ENCODE measurements around the gene STYK1.
A peak's percentile ranks its signal among the peaks of the same experiment; 100 is the strongest.

STYK1 gene

DNA sequence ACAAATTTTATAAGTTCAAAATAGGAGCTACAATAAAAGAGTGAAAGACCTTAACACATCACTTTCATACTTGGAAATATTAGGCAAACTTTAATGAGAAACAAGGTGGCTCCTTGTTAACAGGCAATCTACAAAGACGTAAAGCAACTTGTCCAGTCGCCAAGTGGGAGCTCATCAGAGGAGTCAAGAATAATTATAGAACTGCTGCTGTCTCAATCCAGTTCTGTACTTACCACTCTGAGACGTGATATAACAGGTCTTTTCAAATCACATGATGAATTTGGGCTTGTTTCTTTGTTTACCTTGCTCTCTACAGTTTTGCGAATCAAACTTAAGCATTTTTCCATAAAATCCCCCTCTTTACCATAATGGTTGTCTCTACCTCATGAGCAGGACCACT lies 45.6 kb upstream of the STYK1 start:
- TF ChIP-seq HDGF (IDR thresholded peaks at IDR 0.05; ENCODE audit: borderline replicate concordance), result no peak
- ChIA-PET CTCF (interaction anchor here (0.8 to 2.5 kb wide), 3 partner anchors 30 to 1313 kb away, joined by 3 to 14 read pairs (median 3); no protein-coding TSS in a partner anchor), POLR2A (interaction anchor here (1.8 to 2.4 kb wide), 2 partner anchors 107 to 452 kb away, joined by 5 to 11 read pairs; partner anchors contain the start of gene SMIM10L1)
- DNase-seq (ENCODE audit: extremely low spot score), result no peak

DNA sequence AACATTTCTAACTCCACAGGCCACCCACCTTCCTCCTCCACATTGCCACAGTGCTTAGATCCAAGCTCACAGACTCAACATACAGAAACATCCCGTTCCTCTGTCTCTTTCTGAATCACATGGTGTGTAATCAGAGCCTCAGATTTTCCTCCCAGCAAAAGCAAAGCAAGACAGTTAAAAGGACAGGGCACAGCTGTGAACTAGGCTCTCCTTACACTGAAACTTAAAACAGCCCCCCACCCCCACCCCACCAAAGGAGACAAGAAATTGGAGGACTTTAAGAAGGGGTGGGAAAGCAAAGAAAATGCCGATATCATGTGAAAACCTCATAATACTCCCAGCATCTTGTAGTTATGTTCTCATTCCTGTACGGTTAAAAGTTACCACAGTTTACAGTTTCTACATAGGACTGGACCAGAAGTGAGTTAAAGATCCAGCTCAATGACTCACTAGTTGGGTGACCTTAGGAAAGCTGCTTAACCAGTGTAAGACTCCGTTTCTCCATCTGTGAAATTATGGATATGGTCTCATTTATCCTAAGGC lies 44.5 kb upstream of the STYK1 start:
- peak; percentile 16 for DNase-seq (ENCODE audit: extremely low spot score)
- TF ChIP-seq FOXA1 (IDR thresholded peaks at IDR 0.05), result no peak
- no peak for TF ChIP-seq ARNT (IDR thresholded peaks at IDR 0.05)
- no peak for TF ChIP-seq FOXK2 (IDR thresholded peaks at IDR 0.05)
- TF ChIP-seq FOXM1 (IDR thresholded peaks at IDR 0.05; ENCODE audit: borderline replicate concordance), result no peak
- no peak for TF ChIP-seq L3MBTL2 (conservative IDR thresholded peaks at IDR 0.05)
- no peak for TF ChIP-seq CTBP1 (IDR thresholded peaks at IDR 0.05; ENCODE audit: borderline replicate concordance)
- TF ChIP-seq SP1 (IDR thresholded peaks at IDR 0.05), result no peak
- TF ChIP-seq, protein P1, sequence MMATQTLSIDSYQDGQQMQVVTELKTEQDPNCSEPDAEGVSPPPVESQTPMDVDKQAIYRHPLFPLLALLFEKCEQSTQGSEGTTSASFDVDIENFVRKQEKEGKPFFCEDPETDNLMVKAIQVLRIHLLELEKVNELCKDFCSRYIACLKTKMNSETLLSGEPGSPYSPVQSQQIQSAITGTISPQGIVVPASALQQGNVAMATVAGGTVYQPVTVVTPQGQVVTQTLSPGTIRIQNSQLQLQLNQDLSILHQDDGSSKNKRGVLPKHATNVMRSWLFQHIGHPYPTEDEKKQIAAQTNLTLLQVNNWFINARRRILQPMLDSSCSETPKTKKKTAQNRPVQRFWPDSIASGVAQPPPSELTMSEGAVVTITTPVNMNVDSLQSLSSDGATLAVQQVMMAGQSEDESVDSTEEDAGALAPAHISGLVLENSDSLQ (IDR thresholded peaks at IDR 0.05), result no peak
- TF ChIP-seq BHLHE40 (IDR thresholded peaks at IDR 0.05; ENCODE audit: borderline replicate concordance), result no peak
- no peak for TF ChIP-seq SUZ12 (IDR thresholded peaks at IDR 0.05)
- no peak for TF ChIP-seq HDGF (IDR thresholded peaks at IDR 0.05; ENCODE audit: borderline replicate concordance)
- TF ChIP-seq ZNF384 (IDR thresholded peaks at IDR 0.05), result no peak
- no peak for TF ChIP-seq ELF4 (IDR thresholded peaks at IDR 0.05)
- no peak for TF ChIP-seq NFRKB (IDR thresholded peaks at IDR 0.05)
- TF ChIP-seq TARDBP (IDR thresholded peaks at IDR 0.05), result no peak
- TF ChIP-seq LEF1 (IDR thresholded peaks at IDR 0.05; ENCODE audit: borderline replicate concordance), result no peak
- CTCF ChIA-PET, result interaction anchor here (0.8 to 2.5 kb wide), 4 partner anchors 21 to 1315 kb away, joined by 3 to 14 read pairs (median 3); no protein-coding TSS in a partner anchor
- POLR2A ChIA-PET, result interaction anchor here (0.8 to 2.4 kb wide), 5 partner anchors 22 to 453 kb away, joined by 3 to 11 read pairs (median 4); partner anchors contain the start of genes MAGOHB and SMIM10L1

DNA sequence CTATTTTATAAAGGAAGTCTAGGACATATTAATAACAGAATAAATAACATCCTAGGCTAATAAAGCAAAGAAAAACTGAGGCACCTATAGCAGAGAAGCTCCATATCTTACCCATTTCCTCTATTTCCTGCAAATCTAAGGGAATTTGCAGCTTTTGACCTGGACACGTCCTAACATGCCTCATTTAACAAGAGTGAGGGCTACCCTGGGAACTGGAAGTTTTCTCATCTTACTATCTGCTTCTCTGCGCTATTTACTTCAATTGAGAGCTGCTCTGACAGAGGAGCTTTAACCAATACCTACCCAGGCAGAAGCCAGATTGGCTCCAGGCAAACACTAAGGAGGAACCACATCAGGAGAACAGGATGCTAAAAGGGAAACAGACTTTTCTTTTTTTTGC lies 43.6 kb upstream of the STYK1 start:
- no peak for TF ChIP-seq NFRKB (IDR thresholded peaks at IDR 0.05)
- no peak for TF ChIP-seq LEF1 (IDR thresholded peaks at IDR 0.05; ENCODE audit: borderline replicate concordance)
- POLR2A ChIA-PET, result interaction anchor here (1.2 to 1.6 kb wide), 2 partner anchors 23 to 351 kb away, joined by 3 to 4 read pairs; no protein-coding TSS in a partner anchor
- no peak for DNase-seq (ENCODE audit: extremely low spot score)
- CTCF ChIA-PET, result interaction anchor here (2.5 kb wide), 1 partner anchor 33 kb away, joined by 14 read pairs; no protein-coding TSS in a partner anchor

DNA sequence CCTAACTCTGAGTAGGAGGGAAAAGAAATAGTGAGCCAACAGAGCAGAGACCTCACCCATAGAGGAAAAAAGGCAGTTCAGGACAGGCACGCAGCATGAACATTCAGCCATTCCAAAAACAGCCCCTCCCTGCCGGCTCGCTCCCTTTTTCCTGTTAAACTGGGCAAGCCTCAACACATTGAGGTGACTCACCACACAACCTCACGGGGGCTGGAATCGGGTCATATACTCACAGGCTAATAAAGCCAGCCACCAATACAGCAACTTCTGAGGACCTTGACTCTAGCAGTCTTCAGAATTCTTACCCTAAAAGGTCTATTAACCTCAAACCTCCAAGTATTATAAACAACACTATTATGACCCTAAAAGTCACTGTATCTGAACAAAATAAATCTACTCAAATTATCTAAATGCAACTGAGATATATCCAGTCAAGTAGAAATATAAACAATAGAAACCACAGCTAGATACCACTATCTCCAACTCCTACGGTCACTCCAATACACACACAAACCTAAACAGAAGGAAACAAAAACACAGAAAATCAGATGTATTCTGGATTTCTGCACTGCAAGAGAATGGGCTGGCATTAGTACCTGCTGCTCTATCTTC lies 43.0 kb upstream of the STYK1 start:
- no peak for TF ChIP-seq FOXK2 (IDR thresholded peaks at IDR 0.05)
- TF ChIP-seq HDGF (IDR thresholded peaks at IDR 0.05; ENCODE audit: borderline replicate concordance), result no peak
- ChIA-PET POLR2A (interaction anchor here (1.2 to 1.6 kb wide), 2 partner anchors 23 to 350 kb away, joined by 3 to 4 read pairs; no protein-coding TSS in a partner anchor), CTCF (interaction anchor here (2.5 kb wide), 1 partner anchor 33 kb away, joined by 14 read pairs; no protein-coding TSS in a partner anchor)
- DNase-seq (ENCODE audit: extremely low spot score), result peak; percentile 70

- ChIA-PET POLR2A (no interaction called here), CTCF (no interaction called here)
- no peak for DNase-seq (ENCODE audit: extremely low spot score)
- TF ChIP-seq SUZ12 (IDR thresholded peaks at IDR 0.05) (no peak), ARNT (IDR thresholded peaks at IDR 0.05) (no peak), HDGF (IDR thresholded peaks at IDR 0.05; ENCODE audit: borderline replicate concordance) (no peak), FOXM1 (IDR thresholded peaks at IDR 0.05; ENCODE audit: borderline replicate concordance) (no peak), SP1 (IDR thresholded peaks at IDR 0.05) (no peak), TARDBP (IDR thresholded peaks at IDR 0.05) (no peak), CTBP1 (IDR thresholded peaks at IDR 0.05; ENCODE audit: borderline replicate concordance) (no peak), ZNF384 (IDR thresholded peaks at IDR 0.05) (no peak)
These were observed 42.4 kb upstream of the STYK1 start for GRCh38 chr12:10716277-10716676.

DNA sequence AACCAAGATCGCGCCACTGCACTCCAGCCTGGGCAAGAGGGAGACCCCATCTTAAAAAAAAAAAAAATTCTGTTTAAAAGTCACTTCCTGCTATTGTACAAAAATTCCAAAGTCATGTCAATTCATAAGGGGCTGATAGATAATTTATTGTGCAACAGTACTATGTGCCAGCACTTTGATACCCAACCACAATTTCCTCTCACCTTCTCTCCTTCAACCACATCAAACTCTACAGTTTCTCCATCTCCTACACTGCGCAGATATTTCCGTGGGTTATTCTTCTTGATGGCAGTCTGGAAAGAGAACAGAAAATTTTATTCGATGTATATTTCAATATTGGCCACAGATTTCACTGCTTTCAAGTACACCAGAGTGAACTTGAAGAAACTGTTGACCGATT lies 41.6 kb upstream of the STYK1 start:
- ChIA-PET POLR2A (no interaction called here), CTCF (no interaction called here)
- no peak for DNase-seq (ENCODE audit: extremely low spot score)
- TF ChIP-seq, protein P1 (IDR thresholded peaks at IDR 0.05), result no peak
- TF ChIP-seq FOXK2 (IDR thresholded peaks at IDR 0.05), result no peak
- no peak for TF ChIP-seq HDGF (IDR thresholded peaks at IDR 0.05; ENCODE audit: borderline replicate concordance)
- TF ChIP-seq CTBP1 (IDR thresholded peaks at IDR 0.05; ENCODE audit: borderline replicate concordance), result no peak

DNA sequence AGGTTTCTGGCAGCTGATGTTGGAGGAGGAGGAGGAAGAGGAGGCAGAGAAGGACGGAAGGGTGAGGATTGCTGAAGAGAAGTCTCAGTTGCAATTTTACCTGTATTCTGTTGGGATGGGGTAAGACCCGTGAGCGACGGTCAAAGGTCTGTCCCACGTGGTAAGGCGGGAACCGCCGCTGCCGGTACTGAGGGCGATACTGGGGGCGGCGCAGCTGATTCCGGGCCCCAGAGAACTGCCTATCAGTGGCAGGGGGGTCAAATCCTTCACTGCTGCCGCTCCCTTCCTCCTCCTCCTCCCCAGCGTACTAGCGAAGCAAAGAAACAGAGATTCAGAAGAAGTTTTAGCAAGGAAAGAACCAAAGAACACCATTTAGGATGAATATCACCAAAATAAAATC lies 36.0 kb upstream of the STYK1 start:
- CTCF ChIA-PET, result no interaction called here
- TF ChIP-seq ELF4 (IDR thresholded peaks at IDR 0.05) (no peak), FOXK2 (IDR thresholded peaks at IDR 0.05) (no peak), ARNT (IDR thresholded peaks at IDR 0.05) (no peak), TARDBP (IDR thresholded peaks at IDR 0.05) (no peak), CTBP1 (IDR thresholded peaks at IDR 0.05; ENCODE audit: borderline replicate concordance) (no peak), SUZ12 (IDR thresholded peaks at IDR 0.05) (no peak), FOXM1 (IDR thresholded peaks at IDR 0.05; ENCODE audit: borderline replicate concordance) (no peak), SP1 (IDR thresholded peaks at IDR 0.05) (no peak), LEF1 (IDR thresholded peaks at IDR 0.05; ENCODE audit: borderline replicate concordance) (no peak), HDGF (IDR thresholded peaks at IDR 0.05; ENCODE audit: borderline replicate concordance) (no peak), NFRKB (IDR thresholded peaks at IDR 0.05) (no peak)
- TF ChIP-seq, protein P1 (IDR thresholded peaks at IDR 0.05), result no peak
- POLR2A ChIA-PET, result no interaction called here
- no peak for DNase-seq (ENCODE audit: extremely low spot score)
